ENCODE results near the gene NSRP1.

The NSRP1 gene

GRCh38 chr17:30160419-30161172 is 44.0 kb downstream of the NSRP1 start:
- no peak for DNase-seq (ENCODE audit: extremely low read depth, low read depth)
- TF ChIP-seq CTCF (IDR thresholded peaks at IDR 0.05; ENCODE audit: low read depth, low read length, missing control alignments), result no peak

GRCh38 chr17:30161601-30162000 is 45.0 kb downstream of the NSRP1 start:
- DNase-seq (ENCODE audit: extremely low read depth, low read depth), result no peak
- H3K4me3 ChIP-seq (replicated peaks; ENCODE audit: low read depth, low read length), result no peak overlapping the region
- TF ChIP-seq CTCF (IDR thresholded peaks at IDR 0.05; ENCODE audit: low read depth, low read length, missing control alignments), result no peak

More at GRCh38 chr17:30160419-30161172, 44.0 kb downstream of the NSRP1 start:
- H3K4me3 ChIP-seq (replicated peaks; ENCODE audit: low read depth, low read length), result no peak overlapping the region

GRCh38 chr17:30164531-30164930 is 47.9 kb downstream of the NSRP1 start:
- DNase-seq (ENCODE audit: extremely low read depth, low read depth), result no peak
- TF ChIP-seq CTCF (IDR thresholded peaks at IDR 0.05; ENCODE audit: low read depth, low read length, missing control alignments), result no peak

GRCh38 chr17:30165147-30165546 is 48.5 kb downstream of the NSRP1 start:
- TF ChIP-seq CTCF (IDR thresholded peaks at IDR 0.05; ENCODE audit: low read depth, low read length, missing control alignments), result no peak
- H3K4me3 ChIP-seq (replicated peaks; ENCODE audit: low read depth, low read length), result no peak overlapping the region
- DNase-seq (ENCODE audit: extremely low read depth, low read depth), result no peak

More at GRCh38 chr17:30164531-30164930, 47.9 kb downstream of the NSRP1 start:
- H3K4me3 ChIP-seq (replicated peaks; ENCODE audit: low read depth, low read length), result no peak overlapping the region

- no peak for DNase-seq (ENCODE audit: extremely low read depth, low read depth)
- no peak overlapping the region for H3K4me3 ChIP-seq (replicated peaks; ENCODE audit: low read depth, low read length)
- TF ChIP-seq CTCF (IDR thresholded peaks at IDR 0.05; ENCODE audit: low read depth, low read length, missing control alignments), result no peak
These were observed 49.3 kb downstream of the NSRP1 start for GRCh38 chr17:30165960-30166359.

- no peak for DNase-seq (ENCODE audit: extremely low read depth, low read depth)
- no peak overlapping the region for H3K4me3 ChIP-seq (replicated peaks; ENCODE audit: low read depth, low read length)
- TF ChIP-seq CTCF (IDR thresholded peaks at IDR 0.05; ENCODE audit: low read depth, low read length, missing control alignments), result no peak
These were observed 53.9 kb downstream of the NSRP1 start for GRCh38 chr17:30170415-30170987.
